ENCODE data around the gene CGAS. TPM values are rescaled to one million over a fixed set of nuclear protein-coding genes. Genes with fewer than 3 reads are reported as not detected.
"Not testable (repeated sequence)": the region's sequence is repeated elsewhere in the genome, so short reads cannot be mapped to it uniquely, and the experiment has no call there.

Gene CGAS
- polyA plus RNA-seq, 1 donor from 2014 or later, result 0.53 TPM

GRCh38 chr6:73460056-73460455, 8.0 kb upstream of the CGAS start:
- Histone ChIP-seq H3K9me2 (ENCODE audit: insufficient read depth, low read length) (no peaks in the 10 kb centered on the region), H3K36me3 (ENCODE audit: insufficient read depth, low read length) (no peaks in the 10 kb centered on the region), H3K9ac (ENCODE audit: low read length) (no peak overlapping the region), H3K27ac (ENCODE audit: low read length) (no peak overlapping the region), H2AFZ (ENCODE audit: low read depth, low read length) (no peak overlapping the region), H3K27me3 (ENCODE audit: insufficient read depth, low read depth, low read length) (no peaks in the 10 kb centered on the region), H3K79me2 (replicated peaks; ENCODE audit: insufficient read depth, low read length) (peaks cover 4% of the 10 kb centered on the region), H3F3A (ENCODE audit: insufficient read depth, low read length, poor library complexity, severe bottlenecking) (no peaks in the 10 kb centered on the region), H3K4me3 (ENCODE audit: low read length) (no peak overlapping the region), H3K4me2 (ENCODE audit: low read length) (no peak overlapping the region), H4K20me1 (ENCODE audit: insufficient read depth) (no peaks in the 10 kb centered on the region), H3K9me3 (ENCODE audit: low read length) (no peaks in the 10 kb centered on the region)
- TF ChIP-seq POLR2AphosphoS5 (IDR thresholded peaks at IDR 0.05), result no peak
- TF ChIP-seq, protein P1, sequence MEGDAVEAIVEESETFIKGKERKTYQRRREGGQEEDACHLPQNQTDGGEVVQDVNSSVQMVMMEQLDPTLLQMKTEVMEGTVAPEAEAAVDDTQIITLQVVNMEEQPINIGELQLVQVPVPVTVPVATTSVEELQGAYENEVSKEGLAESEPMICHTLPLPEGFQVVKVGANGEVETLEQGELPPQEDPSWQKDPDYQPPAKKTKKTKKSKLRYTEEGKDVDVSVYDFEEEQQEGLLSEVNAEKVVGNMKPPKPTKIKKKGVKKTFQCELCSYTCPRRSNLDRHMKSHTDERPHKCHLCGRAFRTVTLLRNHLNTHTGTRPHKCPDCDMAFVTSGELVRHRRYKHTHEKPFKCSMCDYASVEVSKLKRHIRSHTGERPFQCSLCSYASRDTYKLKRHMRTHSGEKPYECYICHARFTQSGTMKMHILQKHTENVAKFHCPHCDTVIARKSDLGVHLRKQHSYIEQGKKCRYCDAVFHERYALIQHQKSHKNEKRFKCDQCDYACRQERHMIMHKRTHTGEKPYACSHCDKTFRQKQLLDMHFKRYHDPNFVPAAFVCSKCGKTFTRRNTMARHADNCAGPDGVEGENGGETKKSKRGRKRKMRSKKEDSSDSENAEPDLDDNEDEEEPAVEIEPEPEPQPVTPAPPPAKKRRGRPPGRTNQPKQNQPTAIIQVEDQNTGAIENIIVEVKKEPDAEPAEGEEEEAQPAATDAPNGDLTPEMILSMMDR (IDR thresholded peaks at IDR 0.05; ENCODE audit: poor library complexity, severe bottlenecking), result no peak
- TF ChIP-seq EP300 (conservative IDR thresholded peaks at IDR 0.05; ENCODE audit: poor library complexity, severe bottlenecking), result no peak
- TF ChIP-seq REST (IDR thresholded peaks at IDR 0.05; ENCODE audit: borderline replicate concordance), result no peak
- no peak for TF ChIP-seq EZH2 (IDR thresholded peaks at IDR 0.05; ENCODE audit: borderline replicate concordance, insufficient read depth, low read length, poor library complexity, severe bottlenecking)
- no peak for TF ChIP-seq RAD21 (conservative IDR thresholded peaks at IDR 0.05)

GRCh38 chr6:73459474-73459873, 7.4 kb upstream of the CGAS start:
- not testable (repeated sequence) for H3K27me3 ChIP-seq (ENCODE audit: insufficient read depth, low read depth, low read length); H3K9ac ChIP-seq (ENCODE audit: low read length); H3K9me2 ChIP-seq (ENCODE audit: insufficient read depth, low read length); H2AFZ ChIP-seq (ENCODE audit: low read depth, low read length); H3K79me2 ChIP-seq (replicated peaks; ENCODE audit: insufficient read depth, low read length); H3K4me2 ChIP-seq (ENCODE audit: low read length); H3K36me3 ChIP-seq (ENCODE audit: insufficient read depth, low read length); H3K9me3 ChIP-seq (ENCODE audit: low read length); H3K4me3 ChIP-seq (ENCODE audit: low read length); H4K20me1 ChIP-seq (ENCODE audit: insufficient read depth); H3K27ac ChIP-seq (ENCODE audit: low read length); H3F3A ChIP-seq (ENCODE audit: insufficient read depth, low read length, poor library complexity, severe bottlenecking)

DNA sequence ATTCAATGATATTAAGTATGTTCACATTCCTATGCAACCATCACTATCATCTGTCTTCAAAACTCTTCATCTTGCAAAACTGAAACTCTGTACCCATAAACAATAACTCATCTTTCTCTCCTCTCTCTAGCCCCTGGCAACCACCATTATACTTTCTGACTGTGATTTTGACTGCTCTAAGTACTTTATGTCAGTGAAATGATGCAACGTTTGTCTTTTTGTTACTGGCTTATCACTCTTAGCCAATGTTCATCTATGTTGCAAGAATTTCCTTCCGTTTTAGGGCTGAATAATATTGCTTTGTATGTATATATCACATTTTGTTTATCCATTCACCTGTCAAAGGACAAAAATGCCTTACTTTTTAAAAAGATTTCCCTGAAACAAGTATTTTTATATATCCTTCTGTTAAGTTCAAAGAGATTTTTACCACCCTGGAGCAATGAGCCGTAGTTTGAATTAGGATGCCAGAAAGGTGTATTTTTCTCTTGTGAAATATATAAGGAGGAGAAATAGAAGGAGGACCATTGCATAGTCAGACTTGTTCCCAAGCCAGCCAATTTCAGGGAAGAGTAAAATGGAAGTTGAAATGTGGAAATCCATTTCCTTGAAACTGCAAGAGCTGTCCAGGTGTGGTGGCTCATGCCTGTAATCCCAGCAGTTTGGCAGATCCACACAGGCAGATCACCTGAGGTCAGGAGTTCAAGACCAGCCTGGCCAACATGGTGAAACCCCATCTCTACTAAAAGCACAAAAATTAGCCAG, 4.0 kb upstream of the CGAS start:
- peaks cover 2% of the 10 kb centered on the region for H3K9me3 ChIP-seq (ENCODE audit: low read length)
- H3K4me2 ChIP-seq (ENCODE audit: low read length), result no peak overlapping the region
- no peaks in the 10 kb centered on the region for H3K79me2 ChIP-seq (replicated peaks; ENCODE audit: insufficient read depth, low read length)
- H4K20me1 ChIP-seq (ENCODE audit: insufficient read depth), result no peaks in the 10 kb centered on the region
- no peaks in the 10 kb centered on the region for H3F3A ChIP-seq (ENCODE audit: insufficient read depth, low read length, poor library complexity, severe bottlenecking)
- no peaks in the 10 kb centered on the region for H3K36me3 ChIP-seq (ENCODE audit: insufficient read depth, low read length)
- no peak overlapping the region for H3K27ac ChIP-seq (ENCODE audit: low read length)
- H2AFZ ChIP-seq (ENCODE audit: low read depth, low read length), result no peak overlapping the region
- H3K4me3 ChIP-seq (ENCODE audit: low read length), result no peak overlapping the region
- H3K9ac ChIP-seq (ENCODE audit: low read length), result no peak overlapping the region
- H3K9me2 ChIP-seq (ENCODE audit: insufficient read depth, low read length), result no peaks in the 10 kb centered on the region
- TF ChIP-seq POLR2AphosphoS5 (IDR thresholded peaks at IDR 0.05) (no peak), EP300 (conservative IDR thresholded peaks at IDR 0.05; ENCODE audit: poor library complexity, severe bottlenecking) (no peak), SMC3 (conservative IDR thresholded peaks at IDR 0.05; ENCODE audit: poor library complexity) (no peak), MXI1 (conservative IDR thresholded peaks at IDR 0.05; ENCODE audit: poor library complexity, severe bottlenecking) (no peak), TAF1 (IDR thresholded peaks at IDR 0.05; ENCODE audit: low read depth) (no peak), REST (IDR thresholded peaks at IDR 0.05; ENCODE audit: borderline replicate concordance) (no peak), EZH2 (IDR thresholded peaks at IDR 0.05; ENCODE audit: borderline replicate concordance, insufficient read depth, low read length, poor library complexity, severe bottlenecking) (no peak), RAD21 (conservative IDR thresholded peaks at IDR 0.05) (no peak)
- TF ChIP-seq, protein P1 (IDR thresholded peaks at IDR 0.05; ENCODE audit: poor library complexity, severe bottlenecking), result no peak
- H3K27me3 ChIP-seq (ENCODE audit: insufficient read depth, low read depth, low read length), result peaks cover 12% of the 10 kb centered on the region
